Head of caudate nucleus (tissue), 42 donors: ENCODE data around the gene MYO3B.
A peak's percentile ranks its signal among the peaks of the same experiment; 100 is the strongest.
"Not testable (repeated sequence)": the region's sequence is repeated elsewhere in the genome, so short reads cannot be mapped to it uniquely, and the experiment has no call there.

Source experiments
- DNase-seq, 42 donors: peaks; one replicate each; pipeline versions ENCODE4 v3.0.0 to v3.0.0-alpha.2; 2020 to 2021; ENCODE audit warnings: mixed read lengths in 7 of 42
- intact Hi-C: fragments of 100-400 bp; cut with DNase I; formaldehyde crosslinking; loops from one replicate; pipeline ENCODE4 v1.15.0; 2022

Gene MYO3B

DNA sequence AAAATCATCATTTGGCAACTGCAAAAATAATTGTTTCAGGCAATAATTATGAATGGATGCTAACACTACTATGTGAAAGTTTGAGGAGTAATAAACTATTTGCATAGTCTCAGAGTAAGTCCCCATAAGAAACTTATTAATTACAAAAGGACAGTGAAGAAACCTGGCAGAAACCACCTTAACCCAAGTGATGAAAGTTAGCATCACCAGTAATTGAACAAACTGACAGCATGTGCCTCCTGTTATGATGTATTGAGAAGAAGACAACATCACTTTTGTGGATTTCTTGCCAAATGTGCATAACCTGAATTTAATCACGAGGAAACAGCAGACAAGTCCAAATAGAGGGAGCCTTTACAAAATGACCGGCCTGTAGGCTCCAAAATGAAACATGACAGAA, 353.9 kb downstream of the MYO3B start:
- intact Hi-C loops = no loop called here
- no peak for DNase-seq

- intact Hi-C loops = no loop called here
- no peak for DNase-seq
These were observed 355.2 kb downstream of the MYO3B start for GRCh38 chr2:170533156-170533555.

DNA sequence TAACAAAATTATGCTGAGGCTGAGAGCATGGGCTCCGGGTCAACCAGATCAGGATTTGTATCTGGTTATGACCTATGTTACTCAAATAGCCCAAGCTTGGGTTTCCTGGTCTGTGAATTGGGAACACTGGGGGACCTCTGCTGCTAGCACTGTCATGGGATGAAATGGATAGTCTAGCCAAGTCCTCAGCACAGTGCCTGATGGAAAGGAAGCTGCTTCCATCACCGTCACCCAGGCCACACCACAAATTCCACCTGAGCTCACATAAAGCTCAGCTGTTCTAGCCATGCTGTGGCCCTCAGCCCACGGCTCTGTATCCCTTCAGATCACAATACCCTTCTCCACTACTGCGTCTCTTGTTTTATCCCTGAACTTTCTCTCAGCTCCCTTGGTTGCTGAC, 357.6 kb downstream of the MYO3B start:
- intact Hi-C loops = no loop called here

DNA sequence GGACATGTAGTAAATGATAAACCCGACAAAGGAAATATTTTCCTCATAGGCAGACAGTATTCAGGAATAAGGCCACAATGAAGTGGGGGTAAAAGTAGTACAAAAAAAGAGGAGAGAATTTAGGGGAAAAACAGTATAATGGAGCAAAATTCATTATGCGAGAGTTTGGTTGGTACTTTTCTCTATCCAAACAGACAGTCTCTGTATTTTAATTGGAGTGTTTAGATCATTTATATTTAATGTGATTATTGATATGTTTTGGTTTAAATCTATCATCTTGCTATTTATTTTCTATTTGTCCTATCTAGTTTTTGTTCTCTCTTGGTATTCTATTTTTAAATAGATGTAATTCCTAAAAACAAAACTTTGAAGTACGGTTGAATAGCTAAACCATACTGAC, 366.9 kb downstream of the MYO3B start:
- DNase-seq = no peak
- intact Hi-C loops = no loop called here

More for the DNA sequence above, 357.6 kb downstream of the MYO3B start:
- DNase-seq = no peak

- intact Hi-C loops = no loop called here
- no peak for DNase-seq
These were observed 370.4 kb downstream of the MYO3B start for GRCh38 chr2:170548304-170548703.

GRCh38 chr2:170550501-170550900, 372.6 kb downstream of the MYO3B start:
- DNase-seq = no peak
- intact Hi-C loops = no loop called here

GRCh38 chr2:170551899-170552298, 374.0 kb downstream of the MYO3B start:
- DNase-seq, intact Hi-C loops: not testable (repeated sequence)

DNA sequence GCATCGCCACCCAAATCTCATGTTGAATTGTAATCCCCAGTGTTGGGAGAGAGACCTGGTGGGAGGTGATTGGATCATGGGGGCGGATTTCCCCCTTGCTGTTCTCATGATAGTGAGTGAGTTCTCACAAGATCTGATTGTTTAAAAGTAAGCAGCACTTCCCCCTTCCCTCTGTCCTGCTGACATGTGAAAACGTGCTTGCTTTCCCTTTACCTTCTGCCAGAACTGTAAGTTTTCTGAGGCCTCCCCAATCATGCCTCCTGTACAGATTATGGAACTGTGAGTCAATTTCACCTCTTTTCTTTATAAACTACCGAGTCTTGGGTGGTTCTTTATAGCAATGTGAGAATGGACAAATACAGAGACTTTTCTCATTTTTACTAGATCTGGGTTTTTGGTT, 375.8 kb downstream of the MYO3B start:
- intact Hi-C loops = no loop called here
- DNase-seq = no peak

DNA sequence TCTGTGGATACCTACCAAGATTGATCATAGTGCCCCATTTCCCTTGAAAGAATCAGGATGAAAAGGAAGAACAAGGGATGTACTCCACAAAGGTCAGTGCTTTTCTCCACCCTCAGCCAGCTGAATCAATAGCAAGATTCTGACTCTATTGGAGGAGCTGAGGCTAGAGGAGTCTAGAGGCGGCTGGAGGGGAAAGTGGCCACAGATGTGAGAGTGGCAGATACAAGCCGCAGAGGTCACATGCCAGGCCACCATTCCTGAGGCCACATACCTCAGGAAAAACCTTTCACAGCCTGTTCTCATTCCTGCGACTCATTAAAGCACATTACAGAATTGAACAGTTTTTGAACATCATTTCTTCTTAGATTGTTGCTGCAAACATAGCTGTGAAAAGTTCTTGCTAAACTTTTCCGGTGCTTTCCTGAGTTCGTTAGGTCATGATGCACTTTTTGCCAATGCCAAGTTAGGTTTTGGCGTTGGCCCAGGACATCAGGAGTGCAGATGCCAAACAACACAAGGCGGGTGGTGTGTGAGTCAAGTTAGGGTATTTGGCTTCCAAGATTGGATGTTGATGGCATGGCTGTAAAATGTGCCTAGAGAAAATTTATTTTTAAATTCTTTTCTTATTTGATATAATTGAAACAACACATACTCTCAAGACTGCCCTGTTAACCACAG, 376.5 kb downstream of the MYO3B start:
- no peak for DNase-seq
- intact Hi-C loops = no loop called here

DNA sequence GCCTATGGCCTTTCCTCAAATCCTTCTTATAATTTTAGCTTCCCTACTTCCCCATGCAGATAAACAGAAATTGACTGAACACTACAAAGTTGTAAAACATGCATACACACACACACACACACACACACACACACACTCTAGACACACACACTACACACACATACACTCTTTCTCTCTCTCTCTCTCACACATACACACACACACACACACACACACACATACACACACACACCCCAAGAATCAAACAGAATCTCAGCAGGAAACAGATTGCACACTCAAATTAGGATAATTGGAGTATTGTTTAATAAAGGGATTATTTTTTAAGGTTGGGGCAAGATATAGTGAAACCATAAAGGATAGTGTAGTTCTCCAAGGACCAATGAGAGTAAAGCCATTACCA, 385.0 kb downstream of the MYO3B start:
- intact Hi-C loops = no loop called here
- DNase-seq = no peak

GRCh38 chr2:170563401-170563800, 385.5 kb downstream of the MYO3B start:
- intact Hi-C loops = no loop called here
- no peak for DNase-seq

DNA sequence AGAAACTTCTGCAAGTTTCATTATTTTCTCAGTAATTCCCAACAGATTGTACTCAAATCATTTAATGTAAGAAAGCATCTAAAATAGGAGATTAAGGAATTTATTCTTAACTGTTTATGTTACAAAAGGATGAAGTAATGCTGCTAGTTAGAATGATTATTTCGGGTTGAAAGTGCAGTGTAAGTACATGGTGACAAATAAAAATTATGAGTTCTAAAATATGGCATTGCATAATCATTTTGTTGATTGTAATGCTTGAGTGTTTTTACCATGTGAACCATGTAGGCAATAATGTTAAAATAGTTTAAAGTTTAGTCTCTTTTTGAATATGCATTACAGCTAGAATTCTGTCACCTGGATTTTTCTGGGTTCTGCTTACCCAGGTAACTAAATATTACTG, 388.2 kb downstream of the MYO3B start:
- intact Hi-C loops = no loop called here
- no peak for DNase-seq

DNA sequence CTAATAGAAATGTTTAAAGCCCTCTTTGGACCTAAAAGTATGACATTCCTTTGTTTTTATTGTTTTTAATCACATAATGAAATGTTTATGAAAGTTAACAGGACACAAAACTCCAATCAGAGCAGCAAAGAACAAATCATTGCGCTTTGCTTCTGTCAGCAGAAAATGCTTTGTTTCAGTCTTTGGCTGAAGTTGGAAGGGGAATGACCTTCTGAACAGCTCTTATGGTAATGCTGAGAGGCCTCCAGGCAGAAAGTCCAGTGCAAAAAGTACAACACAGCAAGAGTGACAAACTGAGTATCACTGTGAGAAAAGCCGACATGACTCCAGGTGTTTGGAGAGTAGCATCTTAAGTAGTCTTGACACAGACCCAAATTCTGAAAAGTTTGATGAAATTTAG, 389.5 kb downstream of the MYO3B start:
- DNase-seq = no peak
- intact Hi-C loops = no loop called here

DNA sequence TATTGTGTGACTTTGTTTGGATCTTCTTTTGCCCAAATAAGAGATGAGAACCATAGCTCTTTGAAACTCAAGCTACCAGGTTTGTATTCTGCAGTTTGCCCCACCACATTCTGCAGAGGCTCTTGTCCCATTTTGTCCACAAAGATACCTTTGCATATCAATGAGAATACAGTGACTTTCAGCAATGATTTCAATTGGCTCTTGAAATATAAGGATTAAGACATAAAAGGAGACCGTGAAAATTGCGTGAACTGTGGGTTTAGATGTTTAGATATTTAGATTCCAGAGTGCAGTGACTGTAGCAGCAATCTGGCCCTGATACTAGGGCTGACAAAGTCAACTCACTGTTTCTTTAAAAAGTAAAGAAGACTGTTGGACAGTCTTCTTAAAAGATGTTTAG, 390.6 kb downstream of the MYO3B start:
- no peak for DNase-seq
- intact Hi-C loops = no loop called here

GRCh38 chr2:170571612-170572011, 393.7 kb downstream of the MYO3B start:
- intact Hi-C loops = no loop called here
- DNase-seq = no peak

DNA sequence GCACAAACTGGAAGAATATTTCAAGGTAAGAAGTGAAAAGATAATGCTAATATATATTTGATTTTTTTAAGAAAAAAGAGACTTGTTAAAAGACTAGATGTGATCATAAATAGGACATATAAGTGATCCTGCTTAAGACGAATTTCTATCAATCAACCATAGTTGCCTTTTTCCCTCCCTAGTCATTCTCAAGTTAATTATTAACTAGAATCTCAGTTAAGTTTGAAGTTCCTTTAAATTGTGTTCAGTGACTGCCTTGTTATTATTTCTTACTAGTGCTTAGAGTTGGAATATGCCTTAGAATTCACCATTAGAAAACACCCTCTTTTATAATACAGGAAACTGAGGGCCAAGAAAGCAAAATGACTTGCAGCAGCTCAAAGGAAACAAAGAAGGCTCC, 395.7 kb downstream of the MYO3B start:
- DNase-seq = no peak
- intact Hi-C loops = no loop called here

DNA sequence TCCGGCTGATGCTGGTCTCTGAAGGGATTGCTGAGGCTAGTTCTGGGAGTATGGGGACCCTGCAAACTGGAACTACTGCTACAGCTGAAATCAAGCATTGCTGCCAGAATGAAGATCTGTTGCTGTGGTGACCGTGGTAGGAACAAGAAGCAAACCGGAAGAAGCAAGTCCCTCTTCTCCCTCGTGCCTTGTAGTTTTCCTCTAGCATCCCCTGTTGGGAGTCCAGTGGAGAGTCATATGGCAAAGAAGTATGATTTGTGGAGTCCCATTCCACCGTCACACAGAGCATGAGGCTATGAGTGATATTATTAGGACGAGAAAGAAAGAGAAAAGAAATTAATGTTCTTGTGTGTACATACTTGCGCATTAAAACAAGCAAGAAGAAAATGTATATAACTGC, 398.3 kb downstream of the MYO3B start:
- intact Hi-C loops = no loop called here
- DNase-seq = peak in 5 of 42 donors; percentile 3 to 19 (median 12)

DNA sequence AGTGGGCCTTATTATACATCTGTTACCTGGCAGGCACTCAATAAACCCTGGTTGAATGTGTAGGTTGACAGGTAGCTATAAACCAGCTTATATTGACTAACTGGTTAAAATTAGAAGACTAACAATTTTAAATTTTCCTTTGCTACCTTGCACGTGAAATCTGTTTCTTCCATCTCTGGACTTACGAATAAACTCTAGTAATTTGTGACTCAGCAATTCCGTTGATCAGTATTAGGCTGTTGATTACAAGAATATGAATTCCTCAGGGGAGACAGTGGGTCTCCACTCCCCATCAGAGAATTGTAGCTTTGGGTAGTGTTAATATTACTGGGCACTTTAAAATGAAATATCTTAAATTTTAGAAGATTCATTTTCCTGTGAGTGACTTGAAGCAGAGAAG, 399.4 kb downstream of the MYO3B start:
- no peak for DNase-seq
- intact Hi-C loops = no loop called here

DNA sequence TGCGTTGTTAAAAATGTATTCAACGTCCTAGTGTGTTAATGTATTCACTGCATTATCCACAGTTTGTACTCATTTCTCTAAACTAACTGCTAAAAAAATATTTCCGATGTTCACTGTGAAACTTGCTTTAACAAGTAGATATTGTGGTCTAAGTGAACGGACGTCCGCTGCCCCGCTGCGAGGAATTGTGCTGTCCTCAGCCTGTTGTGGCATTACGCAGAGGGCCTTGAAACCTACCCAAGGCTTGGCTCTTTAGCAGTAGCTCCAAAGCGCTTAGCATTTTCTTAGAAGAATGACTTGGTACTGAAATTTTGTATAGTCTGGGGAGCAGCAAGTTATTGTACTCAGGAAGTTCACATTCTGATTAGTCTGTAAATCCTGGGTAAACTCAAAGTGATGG, 400.7 kb downstream of the MYO3B start:
- intact Hi-C loops = no loop called here
- DNase-seq = peak in 13 of 42 donors; percentile 10 to 60 (median 19)

DNA sequence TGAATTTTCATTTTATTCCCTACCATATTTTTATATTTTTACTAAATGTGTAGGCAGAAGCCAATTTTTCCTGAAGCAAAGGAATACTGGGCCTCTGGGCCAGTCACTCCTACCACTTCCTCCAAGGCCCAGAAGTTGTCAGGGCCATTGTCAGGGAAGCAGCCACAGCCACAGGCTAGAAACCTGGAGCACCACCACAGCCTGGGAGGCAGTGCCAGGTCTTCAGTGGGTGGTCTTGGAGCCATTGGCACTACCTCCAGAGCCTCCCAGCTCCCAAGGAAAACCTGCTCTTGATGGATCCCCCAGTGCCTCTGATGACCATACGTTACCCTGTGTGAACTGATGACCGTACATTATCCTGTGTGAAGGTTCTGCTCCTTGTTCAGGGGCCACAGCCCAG, 401.6 kb downstream of the MYO3B start:
- intact Hi-C loops = no loop called here
- no peak for DNase-seq

- no peak for DNase-seq
- intact Hi-C loops = no loop called here
These were observed 404.4 kb downstream of the MYO3B start for GRCh38 chr2:170582313-170582712.
